HepG2 (cell line): ENCODE measurements around the gene NRAS.

Experiments
- ASH2L ChIP-seq: fragments of 300-600, 200-600 bp; sonication (generic); IDR thresholded peaks from 2 replicates; pipeline ENCODE4 v1.7.0; 2017; ENCODE audit warnings: low read depth, mild to moderate bottlenecking, moderate library complexity, mixed read lengths, low read length; ENCODE audit not compliant: insufficient read length
- EP300 ChIP-seq, 3 experiments: sonication (generic) in 1 of 3; formaldehyde crosslinking in 1 of 3; IDR thresholded peaks; 2 replicates each; pipeline versions ENCODE4 v1.5.1 to v1.6.1; 2011 to 2020; ENCODE audit warnings: low read depth in 2 of 3, low read length in 2 of 3, borderline replicate concordance in 1 of 3, improper control_type of control experiment in 1 of 3, mild to moderate bottlenecking in 1 of 3, missing genetic modification reagents in 1 of 3, moderate library complexity in 1 of 3
- LCORL ChIP-seq, 2 experiments: fragments of 450-650 bp in 1 of 2; sonication (generic) in 1 of 2; formaldehyde crosslinking in 1 of 2; IDR thresholded peaks; 2 replicates each; pipeline versions ENCODE4 v1.5.0 to v1.6.1; 2017 to 2020; ENCODE audit warnings: antibody characterized with exemption in 1 of 2, missing genetic modification reagents in 1 of 2
- MEIS2 ChIP-seq: sonication (generic); formaldehyde crosslinking; IDR thresholded peaks from 2 replicates; pipeline ENCODE4 v1.9.0; 2021; ENCODE audit warnings: mild to moderate bottlenecking, missing genetic modification reagents
- RNF2 ChIP-seq: fragments of 450-650 bp; conservative IDR thresholded peaks from 2 replicates; pipeline ENCODE4 v1.6.1; 2016; ENCODE audit warnings: low read depth
- SETDB1 ChIP-seq: sonication (generic); formaldehyde crosslinking; IDR thresholded peaks from 2 replicates; pipeline ENCODE4 v1.5.1; 2020; ENCODE audit warnings: missing genetic modification reagents, mild to moderate bottlenecking, borderline replicate concordance
- ZFAT ChIP-seq: sonication (generic); formaldehyde crosslinking; conservative IDR thresholded peaks from 2 replicates; pipeline ENCODE4 v1.8.1; 2023; ENCODE audit warnings: missing genetic modification reagents, inconsistent platforms
- ZNF232 ChIP-seq: sonication (generic); formaldehyde crosslinking; IDR thresholded peaks from 2 replicates; pipeline ENCODE4 v1.4.0; 2020; ENCODE audit warnings: missing genetic modification reagents, borderline replicate concordance
- ZNF430 ChIP-seq: sonication (generic); formaldehyde crosslinking; IDR thresholded peaks from 2 replicates; pipeline ENCODE4 v1.9.0; 2021; ENCODE audit warnings: mild to moderate bottlenecking, missing genetic modification reagents
- TF ChIP-seq, protein P1 (sequence below): sonication (generic); formaldehyde crosslinking; IDR thresholded peaks from 2 replicates; pipeline ENCODE4 v1.9.0; 2021; ENCODE audit warnings: mild to moderate bottlenecking, missing genetic modification reagents
- TF ChIP-seq, protein P2 (sequence below): sonication (generic); formaldehyde crosslinking; IDR thresholded peaks from 2 replicates; pipeline ENCODE4 v1.5.0; 2020; ENCODE audit warnings: missing genetic modification reagents

DNA sequence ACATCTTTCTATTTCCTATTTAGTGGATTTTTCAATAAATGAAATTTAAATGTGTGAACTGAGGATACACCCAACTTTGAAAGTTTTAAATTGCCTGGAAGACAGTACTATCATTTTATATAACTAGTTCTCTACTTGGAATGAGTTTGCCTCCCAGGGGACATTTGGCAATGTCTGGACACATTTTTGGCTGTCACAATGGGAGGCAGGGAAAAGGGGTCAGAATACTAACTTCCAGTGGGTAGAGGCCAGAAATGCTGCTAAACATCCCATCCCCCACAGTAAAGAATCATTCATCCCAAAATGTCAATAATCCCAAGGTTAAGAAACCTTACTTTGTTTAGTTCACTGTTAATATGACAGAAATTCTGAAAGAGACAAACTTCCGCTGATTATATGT is 13.2 kb upstream of the NRAS start:
- TF ChIP-seq LCORL (IDR thresholded peaks at IDR 0.05) (no peak), LCORL (CRISPR knock-in tag; IDR thresholded peaks at IDR 0.05) (no peak), ASH2L (no peak), MEIS2 (CRISPR knock-in tag) (no peak), RNF2 (no peak), ZNF430 (CRISPR knock-in tag) (no peak), ZNF232 (CRISPR knock-in tag) (no peak), ZFAT (CRISPR knock-in tag) (no peak), EP300 (IDR thresholded peaks at IDR 0.05; ENCODE audit: low read depth in 2 of 2, low read length in 2 of 2) (no peak), EP300 (CRISPR knock-in tag; IDR thresholded peaks at IDR 0.05; ENCODE audit: borderline replicate concordance) (no peak), SETDB1 (no peak)
- TF ChIP-seq, protein P1, sequence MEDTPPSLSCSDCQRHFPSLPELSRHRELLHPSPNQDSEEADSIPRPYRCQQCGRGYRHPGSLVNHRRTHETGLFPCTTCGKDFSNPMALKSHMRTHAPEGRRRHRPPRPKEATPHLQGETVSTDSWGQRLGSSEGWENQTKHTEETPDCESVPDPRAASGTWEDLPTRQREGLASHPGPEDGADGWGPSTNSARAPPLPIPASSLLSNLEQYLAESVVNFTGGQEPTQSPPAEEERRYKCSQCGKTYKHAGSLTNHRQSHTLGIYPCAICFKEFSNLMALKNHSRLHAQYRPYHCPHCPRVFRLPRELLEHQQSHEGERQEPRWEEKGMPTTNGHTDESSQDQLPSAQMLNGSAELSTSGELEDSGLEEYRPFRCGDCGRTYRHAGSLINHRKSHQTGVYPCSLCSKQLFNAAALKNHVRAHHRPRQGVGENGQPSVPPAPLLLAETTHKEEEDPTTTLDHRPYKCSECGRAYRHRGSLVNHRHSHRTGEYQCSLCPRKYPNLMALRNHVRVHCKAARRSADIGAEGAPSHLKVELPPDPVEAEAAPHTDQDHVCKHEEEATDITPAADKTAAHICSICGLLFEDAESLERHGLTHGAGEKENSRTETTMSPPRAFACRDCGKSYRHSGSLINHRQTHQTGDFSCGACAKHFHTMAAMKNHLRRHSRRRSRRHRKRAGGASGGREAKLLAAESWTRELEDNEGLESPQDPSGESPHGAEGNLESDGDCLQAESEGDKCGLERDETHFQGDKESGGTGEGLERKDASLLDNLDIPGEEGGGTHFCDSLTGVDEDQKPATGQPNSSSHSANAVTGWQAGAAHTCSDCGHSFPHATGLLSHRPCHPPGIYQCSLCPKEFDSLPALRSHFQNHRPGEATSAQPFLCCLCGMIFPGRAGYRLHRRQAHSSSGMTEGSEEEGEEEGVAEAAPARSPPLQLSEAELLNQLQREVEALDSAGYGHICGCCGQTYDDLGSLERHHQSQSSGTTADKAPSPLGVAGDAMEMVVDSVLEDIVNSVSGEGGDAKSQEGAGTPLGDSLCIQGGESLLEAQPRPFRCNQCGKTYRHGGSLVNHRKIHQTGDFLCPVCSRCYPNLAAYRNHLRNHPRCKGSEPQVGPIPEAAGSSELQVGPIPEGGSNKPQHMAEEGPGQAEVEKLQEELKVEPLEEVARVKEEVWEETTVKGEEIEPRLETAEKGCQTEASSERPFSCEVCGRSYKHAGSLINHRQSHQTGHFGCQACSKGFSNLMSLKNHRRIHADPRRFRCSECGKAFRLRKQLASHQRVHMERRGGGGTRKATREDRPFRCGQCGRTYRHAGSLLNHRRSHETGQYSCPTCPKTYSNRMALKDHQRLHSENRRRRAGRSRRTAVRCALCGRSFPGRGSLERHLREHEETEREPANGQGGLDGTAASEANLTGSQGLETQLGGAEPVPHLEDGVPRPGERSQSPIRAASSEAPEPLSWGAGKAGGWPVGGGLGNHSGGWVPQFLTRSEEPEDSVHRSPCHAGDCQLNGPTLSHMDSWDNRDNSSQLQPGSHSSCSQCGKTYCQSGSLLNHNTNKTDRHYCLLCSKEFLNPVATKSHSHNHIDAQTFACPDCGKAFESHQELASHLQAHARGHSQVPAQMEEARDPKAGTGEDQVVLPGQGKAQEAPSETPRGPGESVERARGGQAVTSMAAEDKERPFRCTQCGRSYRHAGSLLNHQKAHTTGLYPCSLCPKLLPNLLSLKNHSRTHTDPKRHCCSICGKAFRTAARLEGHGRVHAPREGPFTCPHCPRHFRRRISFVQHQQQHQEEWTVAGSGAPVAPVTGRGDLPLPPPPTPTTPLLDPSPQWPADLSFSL (CRISPR knock-in tag): no peak
- TF ChIP-seq, protein P2, sequence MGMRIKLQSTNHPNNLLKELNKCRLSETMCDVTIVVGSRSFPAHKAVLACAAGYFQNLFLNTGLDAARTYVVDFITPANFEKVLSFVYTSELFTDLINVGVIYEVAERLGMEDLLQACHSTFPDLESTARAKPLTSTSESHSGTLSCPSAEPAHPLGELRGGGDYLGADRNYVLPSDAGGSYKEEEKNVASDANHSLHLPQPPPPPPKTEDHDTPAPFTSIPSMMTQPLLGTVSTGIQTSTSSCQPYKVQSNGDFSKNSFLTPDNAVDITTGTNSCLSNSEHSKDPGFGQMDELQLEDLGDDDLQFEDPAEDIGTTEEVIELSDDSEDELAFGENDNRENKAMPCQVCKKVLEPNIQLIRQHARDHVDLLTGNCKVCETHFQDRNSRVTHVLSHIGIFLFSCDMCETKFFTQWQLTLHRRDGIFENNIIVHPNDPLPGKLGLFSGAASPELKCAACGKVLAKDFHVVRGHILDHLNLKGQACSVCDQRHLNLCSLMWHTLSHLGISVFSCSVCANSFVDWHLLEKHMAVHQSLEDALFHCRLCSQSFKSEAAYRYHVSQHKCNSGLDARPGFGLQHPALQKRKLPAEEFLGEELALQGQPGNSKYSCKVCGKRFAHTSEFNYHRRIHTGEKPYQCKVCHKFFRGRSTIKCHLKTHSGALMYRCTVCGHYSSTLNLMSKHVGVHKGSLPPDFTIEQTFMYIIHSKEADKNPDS: no peak
